Kasumi-1 (cell line): ENCODE measurements around the gene PDE4B.
"Not testable (repeated sequence)": the region's sequence is repeated elsewhere in the genome, so short reads cannot be mapped to it uniquely, and the experiment has no call there.

ENCODE experiments used
- DNase-seq, 2 experiments: peaks; one replicate each; lab custom pipeline; 2025; lab: John Stamatoyannopoulos, UW

Gene PDE4B

GRCh38 chr1:66393586-66394287 lies 601.0 kb downstream of the PDE4B start:
- peak; percentile 58 to 61 for DNase-seq

GRCh38 chr1:66394603-66395002 lies 601.9 kb downstream of the PDE4B start:
- no peak for DNase-seq

- DNase-seq: peak; percentile 62
Observed at GRCh38 chr1:66395202-66396061, 602.7 kb downstream of the PDE4B start.

GRCh38 chr1:66396212-66396890 lies 603.7 kb downstream of the PDE4B start:
- no peak for DNase-seq

GRCh38 chr1:66397192-66397591 lies 604.5 kb downstream of the PDE4B start:
- DNase-seq: peak; percentile 45 to 65

- DNase-seq: no peak
Observed at GRCh38 chr1:66399888-66400529, 607.3 kb downstream of the PDE4B start.

- no peak for DNase-seq
Observed at GRCh38 chr1:66400660-66401059, 608.0 kb downstream of the PDE4B start.

- no peak for DNase-seq
Observed at GRCh38 chr1:66401244-66401643, 608.5 kb downstream of the PDE4B start.

- no peak for DNase-seq
Observed at GRCh38 chr1:66402194-66402593, 609.5 kb downstream of the PDE4B start.

- no peak for DNase-seq
Observed at GRCh38 chr1:66403007-66403731, 610.5 kb downstream of the PDE4B start.

GRCh38 chr1:66405061-66405460 lies 612.4 kb downstream of the PDE4B start:
- DNase-seq: no peak

- DNase-seq: not testable (repeated sequence)
Observed at GRCh38 chr1:66411449-66411848, 618.8 kb downstream of the PDE4B start.

- no peak for DNase-seq
Observed at GRCh38 chr1:66412704-66413103, 620.0 kb downstream of the PDE4B start.

- DNase-seq: no peak
Observed at GRCh38 chr1:66413136-66413837, 620.6 kb downstream of the PDE4B start.

GRCh38 chr1:66413838-66414175 lies 621.1 kb downstream of the PDE4B start:
- no peak for DNase-seq

- no peak for DNase-seq
Observed at GRCh38 chr1:66415281-66415680, 622.6 kb downstream of the PDE4B start.

- peak; percentile 59 to 69 for DNase-seq
Observed at GRCh38 chr1:66415866-66416265, 623.2 kb downstream of the PDE4B start.

GRCh38 chr1:66416295-66416694 lies 623.6 kb downstream of the PDE4B start:
- DNase-seq: no peak

- DNase-seq: no peak
Observed at GRCh38 chr1:66418021-66418420, 625.3 kb downstream of the PDE4B start.

GRCh38 chr1:66420171-66420570 lies 627.5 kb downstream of the PDE4B start:
- DNase-seq: peak; percentile 39 to 45

GRCh38 chr1:66420906-66421305 lies 628.2 kb downstream of the PDE4B start:
- not testable (repeated sequence) for DNase-seq
